ENCODE measurements around the gene FLOT2. TPM values are rescaled to one million over a fixed set of nuclear protein-coding genes. Genes with fewer than 3 reads are reported as not detected.

FLOT2 gene
- total RNA-seq, 1 donor from 2014 or later, result 73.1 TPM

- Mint-ChIP-seq H3K9me3 (no peaks in the 10 kb centered on the region), H3K27me3 (no peaks in the 10 kb centered on the region), H3K4me3 (no peak overlapping the region), H3K36me3 (peaks cover 3% of the 10 kb centered on the region), H3K27ac (peak overlapping the region; percentile 22), H3K4me1 (ENCODE audit: unreplicated experiment) (peaks cover 30% of the 10 kb centered on the region)
- TF ChIP-seq CTCF (conservative IDR thresholded peaks at IDR 0.05), result no peak
- no peak for DNase-seq (ENCODE audit: extremely low spot score, unreplicated experiment)
These were observed 6.3 kb downstream of the FLOT2 start for GRCh38 chr17:28891201-28891600.

- no peak for TF ChIP-seq CTCF (conservative IDR thresholded peaks at IDR 0.05)
- Mint-ChIP-seq H3K27me3 (no peaks in the 10 kb centered on the region), H3K36me3 (peaks cover 3% of the 10 kb centered on the region), H3K27ac (no peak overlapping the region), H3K9me3 (no peaks in the 10 kb centered on the region), H3K4me1 (ENCODE audit: unreplicated experiment) (peaks cover 20% of the 10 kb centered on the region), H3K4me3 (no peak overlapping the region)
- no peak for DNase-seq (ENCODE audit: extremely low spot score, unreplicated experiment)
These were observed 7.5 kb downstream of the FLOT2 start for GRCh38 chr17:28889996-28890395.

- no peak for TF ChIP-seq CTCF (conservative IDR thresholded peaks at IDR 0.05)
- peaks cover 3% of the 10 kb centered on the region for H3K36me3 Mint-ChIP-seq
- H3K27ac Mint-ChIP-seq, result no peak overlapping the region
These were observed 8.7 kb downstream of the FLOT2 start for GRCh38 chr17:28888832-28889231.

GRCh38 chr17:28887871-28888471 lies 9.6 kb downstream of the FLOT2 start:
- Mint-ChIP-seq H3K27ac (no peak overlapping the region), H3K9me3 (no peaks in the 10 kb centered on the region)

More at GRCh38 chr17:28888832-28889231, 8.7 kb downstream of the FLOT2 start:
- Mint-ChIP-seq H3K27me3 (no peaks in the 10 kb centered on the region), H3K9me3 (no peaks in the 10 kb centered on the region), H3K4me1 (ENCODE audit: unreplicated experiment) (peaks cover 19% of the 10 kb centered on the region), H3K4me3 (no peak overlapping the region)
- DNase-seq (ENCODE audit: extremely low spot score, unreplicated experiment), result no peak

GRCh38 chr17:28885951-28886350 lies 11.6 kb downstream of the FLOT2 start:
- Mint-ChIP-seq H3K27me3 (no peaks in the 10 kb centered on the region), H3K4me1 (ENCODE audit: unreplicated experiment) (peaks cover under 1% of the 10 kb centered on the region), H3K4me3 (no peak overlapping the region), H3K27ac (no peak overlapping the region), H3K9me3 (no peaks in the 10 kb centered on the region), H3K36me3 (peaks cover 3% of the 10 kb centered on the region)
- no peak for DNase-seq (ENCODE audit: extremely low spot score, unreplicated experiment)
- TF ChIP-seq CTCF (conservative IDR thresholded peaks at IDR 0.05), result no peak

More at GRCh38 chr17:28887871-28888471, 9.6 kb downstream of the FLOT2 start:
- TF ChIP-seq CTCF (conservative IDR thresholded peaks at IDR 0.05), result no peak
- H3K4me3 Mint-ChIP-seq, result no peak overlapping the region
- DNase-seq (ENCODE audit: extremely low spot score, unreplicated experiment), result no peak
- peaks cover 10% of the 10 kb centered on the region for H3K4me1 Mint-ChIP-seq (ENCODE audit: unreplicated experiment)
- no peaks in the 10 kb centered on the region for H3K27me3 Mint-ChIP-seq
- H3K36me3 Mint-ChIP-seq, result peaks cover 3% of the 10 kb centered on the region
